Measurements from ENCODE around the gene NYAP1.
A peak's percentile ranks its signal among the peaks of the same experiment; 100 is the strongest.

NYAP1 gene

DNA sequence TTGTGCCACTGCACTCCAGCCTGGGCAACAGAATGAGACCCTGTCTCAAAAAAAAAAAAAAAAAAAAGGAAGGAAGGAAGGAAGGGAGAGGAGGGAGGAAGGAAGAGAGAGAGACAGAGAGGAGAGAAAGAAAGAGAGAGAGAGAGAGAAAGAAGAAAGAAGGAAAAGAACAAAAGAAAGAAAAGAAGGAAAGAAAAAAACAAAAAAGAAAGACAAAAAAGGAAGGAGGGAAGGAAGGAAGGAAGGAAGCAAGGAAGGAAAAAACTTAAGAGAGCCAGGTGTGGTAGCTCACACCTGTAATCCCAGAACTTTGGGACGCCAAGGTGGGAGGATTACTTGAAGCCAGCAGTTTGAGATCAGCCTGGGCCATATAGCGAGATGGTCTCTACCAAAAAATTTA is 18.9 kb upstream of the NYAP1 start:
- H3K27ac ChIP-seq (ENCODE audit: low read depth, low read length) = no peak overlapping the region
- H4K12ac ChIP-seq (ENCODE audit: low read depth, low read length) = no peak overlapping the region
- no peak overlapping the region for H2BK5ac ChIP-seq (ENCODE audit: low read depth, low read length, poor library complexity)
- no peak overlapping the region for H3K4me2 ChIP-seq (ENCODE audit: low read length)
- no CpG with 5 or more reads among the region's 2 CpGs for WGBS (ENCODE audit: extremely low coverage, insufficient coverage, insufficient read length)
- no peak overlapping the region for H3K4ac ChIP-seq (ENCODE audit: low read depth, low read length)
- H3K36me3 ChIP-seq (ENCODE audit: control insufficient read depth in 1 of 2, insufficient read depth in 2 of 2, low read length in 2 of 2) = peaks cover 8 to 18% of the 10 kb centered on the region in 2 experiments
- H3K9ac ChIP-seq (ENCODE audit: low read length) = no peak overlapping the region
- no peak for DNase-seq
- H3K18ac ChIP-seq (ENCODE audit: low read length) = no peak overlapping the region
- H3K14ac ChIP-seq (ENCODE audit: low read length) = no peak overlapping the region
- no peak overlapping the region for H2BK12ac ChIP-seq (ENCODE audit: low read length)
- no peaks in the 10 kb centered on the region for H3K27me3 ChIP-seq (ENCODE audit: insufficient read depth, low read length)
- no peak overlapping the region for H4K8ac ChIP-seq (ENCODE audit: low read depth, low read length)
- H3K23ac ChIP-seq (ENCODE audit: low read length) = no peak overlapping the region
- H3K9me3 ChIP-seq (ENCODE audit: insufficient read depth, low read depth, low read length) = peaks cover 2% of the 10 kb centered on the region
- H3K79me2 ChIP-seq (ENCODE audit: control insufficient read depth, insufficient read depth, low read length, poor library complexity) = no peaks in the 10 kb centered on the region
- H2AFZ ChIP-seq (ENCODE audit: insufficient read depth, low read length, poor library complexity) = no peak overlapping the region
- H4K91ac ChIP-seq (ENCODE audit: low read depth, low read length) = no peak overlapping the region
- no peaks in the 10 kb centered on the region for H3K79me1 ChIP-seq (ENCODE audit: low read length)
- H3K4me1 ChIP-seq (ENCODE audit: control insufficient read depth in 1 of 2, insufficient read depth in 2 of 2, low read length in 2 of 2) = no peaks in the 10 kb centered on the region
- H2AK5ac ChIP-seq (ENCODE audit: low read length) = no peak overlapping the region
- no peak overlapping the region for H2BK120ac ChIP-seq (ENCODE audit: insufficient read depth, low read length, poor library complexity)
- no peak overlapping the region for H3K4me3 ChIP-seq (ENCODE audit: low read depth, low read length)

DNA sequence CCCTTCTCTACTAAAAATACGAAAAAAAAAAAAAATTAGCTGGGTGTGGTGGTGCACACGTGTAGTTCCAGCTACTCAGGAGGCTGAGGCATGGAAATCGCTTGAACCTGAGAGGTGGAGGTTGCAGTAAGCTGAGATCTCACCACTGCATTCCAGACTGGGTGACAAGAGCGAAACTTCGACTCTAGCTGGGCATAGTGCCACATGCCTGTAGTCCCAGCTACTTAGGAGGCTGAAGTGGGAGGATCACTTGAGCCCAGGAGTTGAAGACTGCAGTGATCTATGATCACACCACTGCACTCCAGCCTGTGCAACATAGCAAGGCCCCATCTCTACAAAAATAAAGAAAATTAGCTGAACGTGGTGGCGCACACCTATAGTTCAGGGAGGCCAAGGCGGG is 18.4 kb upstream of the NYAP1 start:
- H3K79me1 ChIP-seq (ENCODE audit: low read length) = no peaks in the 10 kb centered on the region
- no peak overlapping the region for H3K14ac ChIP-seq (ENCODE audit: low read length)
- no peak overlapping the region for H3K4me3 ChIP-seq (ENCODE audit: low read depth, low read length)
- no peak overlapping the region for H2BK120ac ChIP-seq (ENCODE audit: insufficient read depth, low read length, poor library complexity)
- H3K9me3 ChIP-seq (ENCODE audit: insufficient read depth, low read depth, low read length) = peaks cover 2% of the 10 kb centered on the region
- no peak overlapping the region for H2AK5ac ChIP-seq (ENCODE audit: low read length)
- H3K27ac ChIP-seq (ENCODE audit: low read depth, low read length) = no peak overlapping the region
- H3K79me2 ChIP-seq (ENCODE audit: control insufficient read depth, insufficient read depth, low read length, poor library complexity) = no peaks in the 10 kb centered on the region
- no peak overlapping the region for H4K12ac ChIP-seq (ENCODE audit: low read depth, low read length)
- no peak overlapping the region for H3K18ac ChIP-seq (ENCODE audit: low read length)
- no peak overlapping the region for H2AFZ ChIP-seq (ENCODE audit: insufficient read depth, low read length, poor library complexity)
- no peak overlapping the region for H3K4me2 ChIP-seq (ENCODE audit: low read length)
- H2BK5ac ChIP-seq (ENCODE audit: low read depth, low read length, poor library complexity) = no peak overlapping the region
- H4K8ac ChIP-seq (ENCODE audit: low read depth, low read length) = no peak overlapping the region
- no peaks in the 10 kb centered on the region for H3K27me3 ChIP-seq (ENCODE audit: insufficient read depth, low read length)
- no peak overlapping the region for H3K9ac ChIP-seq (ENCODE audit: low read length)
- no peak overlapping the region for H3K23ac ChIP-seq (ENCODE audit: low read length)
- peaks cover 8 to 19% of the 10 kb centered on the region in 2 experiments for H3K36me3 ChIP-seq (ENCODE audit: control insufficient read depth in 1 of 2, insufficient read depth in 2 of 2, low read length in 2 of 2)
- no peak overlapping the region for H4K91ac ChIP-seq (ENCODE audit: low read depth, low read length)
- no CpG with 5 or more reads among the region's 8 CpGs for WGBS (ENCODE audit: extremely low coverage, insufficient coverage, insufficient read length)
- no peaks in the 10 kb centered on the region for H3K4me1 ChIP-seq (ENCODE audit: control insufficient read depth in 1 of 2, insufficient read depth in 2 of 2, low read length in 2 of 2)
- no peak overlapping the region for H3K4ac ChIP-seq (ENCODE audit: low read depth, low read length)
- no peak for DNase-seq
- H2BK12ac ChIP-seq (ENCODE audit: low read length) = no peak overlapping the region

DNA sequence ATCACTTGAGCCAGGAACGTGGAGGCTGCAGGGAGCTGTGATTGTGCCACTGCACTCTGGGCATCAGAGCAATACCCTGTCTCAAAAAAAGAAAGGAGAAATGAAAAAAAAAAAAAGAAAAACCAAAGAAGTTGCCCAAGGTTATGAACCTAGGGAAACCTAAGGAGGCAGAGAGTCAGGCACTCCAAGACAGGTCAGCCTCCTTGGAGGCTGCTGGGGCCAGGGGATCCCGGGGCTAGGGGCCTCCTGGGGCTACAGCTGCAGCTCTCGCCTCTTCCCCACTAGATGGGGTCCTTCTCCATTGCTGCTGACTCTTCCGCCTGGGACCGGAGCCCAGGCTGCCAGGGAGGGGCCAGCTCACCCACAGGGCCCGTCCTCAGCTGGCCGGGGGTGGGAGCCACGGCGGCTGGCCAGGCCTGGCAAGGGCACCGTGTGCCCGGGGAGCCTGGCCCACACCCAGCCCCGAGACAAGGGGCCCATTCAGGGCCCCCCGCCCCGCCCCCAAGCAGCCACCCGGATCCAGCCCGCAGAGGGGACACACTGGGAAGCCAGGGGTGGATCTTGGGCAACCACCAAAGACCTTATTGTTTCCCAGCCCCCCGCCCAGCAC is 17.9 kb upstream of the NYAP1 start:
- DNase-seq = no peak
- no peaks in the 10 kb centered on the region for H3K79me1 ChIP-seq (ENCODE audit: low read length)
- H3K14ac ChIP-seq (ENCODE audit: low read length) = no peak overlapping the region
- no peak overlapping the region for H4K12ac ChIP-seq (ENCODE audit: low read depth, low read length)
- H2BK12ac ChIP-seq (ENCODE audit: low read length) = no peak overlapping the region
- no peaks in the 10 kb centered on the region for H3K79me2 ChIP-seq (ENCODE audit: control insufficient read depth, insufficient read depth, low read length, poor library complexity)
- no peak overlapping the region for H3K23ac ChIP-seq (ENCODE audit: low read length)
- no peak overlapping the region for H4K8ac ChIP-seq (ENCODE audit: low read depth, low read length)
- H3K9me3 ChIP-seq (ENCODE audit: insufficient read depth, low read depth, low read length) = peaks cover 2% of the 10 kb centered on the region
- no peak overlapping the region for H3K4ac ChIP-seq (ENCODE audit: low read depth, low read length)
- H3K4me2 ChIP-seq (ENCODE audit: low read length) = peak overlapping the region; percentile 16
- H3K18ac ChIP-seq (ENCODE audit: low read length) = no peak overlapping the region
- no peaks in the 10 kb centered on the region for H3K4me1 ChIP-seq (ENCODE audit: control insufficient read depth in 1 of 2, insufficient read depth in 2 of 2, low read length in 2 of 2)
- H3K36me3 ChIP-seq (ENCODE audit: control insufficient read depth in 1 of 2, insufficient read depth in 2 of 2, low read length in 2 of 2) = peaks cover 13 to 23% of the 10 kb centered on the region in 2 experiments
- no peak overlapping the region for H4K91ac ChIP-seq (ENCODE audit: low read depth, low read length)
- WGBS (ENCODE audit: extremely low coverage, insufficient coverage, insufficient read length) = no CpG with 5 or more reads among the region's 17 CpGs
- H2BK120ac ChIP-seq (ENCODE audit: insufficient read depth, low read length, poor library complexity) = no peak overlapping the region
- no peak overlapping the region for H2AFZ ChIP-seq (ENCODE audit: insufficient read depth, low read length, poor library complexity)
- no peak overlapping the region for H3K4me3 ChIP-seq (ENCODE audit: low read depth, low read length)
- no peak overlapping the region for H3K9ac ChIP-seq (ENCODE audit: low read length)
- H2BK5ac ChIP-seq (ENCODE audit: low read depth, low read length, poor library complexity) = no peak overlapping the region
- H3K27ac ChIP-seq (ENCODE audit: low read depth, low read length) = no peak overlapping the region
- H3K27me3 ChIP-seq (ENCODE audit: insufficient read depth, low read length) = no peaks in the 10 kb centered on the region
- H2AK5ac ChIP-seq (ENCODE audit: low read length) = no peak overlapping the region

GRCh38 chr7:100466653-100467605 is 16.8 kb upstream of the NYAP1 start:
- Histone ChIP-seq H2AFZ (ENCODE audit: insufficient read depth, low read length, poor library complexity) (no peak overlapping the region), H3K27me3 (ENCODE audit: insufficient read depth, low read length) (no peaks in the 10 kb centered on the region), H3K4me1 (ENCODE audit: control insufficient read depth in 1 of 2, insufficient read depth in 2 of 2, low read length in 2 of 2) (no peaks in the 10 kb centered on the region), H3K18ac (ENCODE audit: low read length) (no peak overlapping the region), H3K36me3 (ENCODE audit: control insufficient read depth in 1 of 2, insufficient read depth in 2 of 2, low read length in 2 of 2) (peaks cover 17 to 27% of the 10 kb centered on the region in 2 experiments), H4K91ac (ENCODE audit: low read depth, low read length) (no peak overlapping the region), H3K4me2 (ENCODE audit: low read length) (no peak overlapping the region), H3K27ac (ENCODE audit: low read depth, low read length) (no peak overlapping the region), H4K8ac (ENCODE audit: low read depth, low read length) (no peak overlapping the region), H3K4me3 (ENCODE audit: low read depth, low read length) (no peak overlapping the region), H3K23ac (ENCODE audit: low read length) (no peak overlapping the region), H2BK5ac (ENCODE audit: low read depth, low read length, poor library complexity) (no peak overlapping the region), H3K79me2 (ENCODE audit: control insufficient read depth, insufficient read depth, low read length, poor library complexity) (no peaks in the 10 kb centered on the region), H3K14ac (ENCODE audit: low read length) (no peak overlapping the region), H2BK12ac (ENCODE audit: low read length) (no peak overlapping the region), H3K4ac (ENCODE audit: low read depth, low read length) (no peak overlapping the region), H2AK5ac (ENCODE audit: low read length) (no peak overlapping the region), H3K79me1 (ENCODE audit: low read length) (no peaks in the 10 kb centered on the region), H4K12ac (ENCODE audit: low read depth, low read length) (no peak overlapping the region), H2BK120ac (ENCODE audit: insufficient read depth, low read length, poor library complexity) (no peak overlapping the region), H3K9me3 (ENCODE audit: insufficient read depth, low read depth, low read length) (peaks cover 2% of the 10 kb centered on the region), H3K9ac (ENCODE audit: low read length) (no peak overlapping the region)
- no peak for DNase-seq
- no CpG with 5 or more reads among the region's 32 CpGs for WGBS (ENCODE audit: extremely low coverage, insufficient coverage, insufficient read length)

Data from trophoblast cell (in vitro differentiated cells and primary cell).